Measurements from ENCODE around the gene CCT3. TPM values are rescaled to one million over a fixed set of nuclear protein-coding genes. Genes with fewer than 3 reads are reported as not detected.

The CCT3 gene
- total and polyA plus RNA-seq, 4 donors, result 74.5 to 144 (median 119) TPM

DNA sequence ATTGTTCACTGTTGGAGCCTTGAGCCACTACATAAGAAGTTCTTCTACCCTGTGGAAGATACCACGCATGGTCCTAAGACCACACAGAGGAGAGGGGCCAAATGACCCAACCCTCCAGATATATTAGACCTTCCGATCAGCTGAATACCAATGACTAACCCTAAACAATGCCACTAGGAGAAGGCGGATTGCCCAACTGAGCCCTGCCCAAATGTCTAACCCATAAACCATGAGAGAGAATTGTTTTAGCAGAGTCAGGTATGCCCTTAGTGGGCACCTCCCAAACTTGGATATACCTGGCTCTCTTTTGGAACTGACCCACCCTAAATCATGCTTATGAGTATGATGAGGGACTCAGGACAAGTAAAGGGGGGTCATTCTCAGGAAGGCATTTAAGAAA is 67.8 kb downstream of the CCT3 start:
- TF ChIP-seq FOXA1 (IDR thresholded peaks at IDR 0.05) (no peak), JUND (IDR thresholded peaks at IDR 0.05) (no peak), HNF4A (conservative IDR thresholded peaks at IDR 0.05) (no peak), FOXA2 (IDR thresholded peaks at IDR 0.05) (no peak), SP1 (IDR thresholded peaks at IDR 0.05) (no peak)
- TF ChIP-seq, protein P1, sequence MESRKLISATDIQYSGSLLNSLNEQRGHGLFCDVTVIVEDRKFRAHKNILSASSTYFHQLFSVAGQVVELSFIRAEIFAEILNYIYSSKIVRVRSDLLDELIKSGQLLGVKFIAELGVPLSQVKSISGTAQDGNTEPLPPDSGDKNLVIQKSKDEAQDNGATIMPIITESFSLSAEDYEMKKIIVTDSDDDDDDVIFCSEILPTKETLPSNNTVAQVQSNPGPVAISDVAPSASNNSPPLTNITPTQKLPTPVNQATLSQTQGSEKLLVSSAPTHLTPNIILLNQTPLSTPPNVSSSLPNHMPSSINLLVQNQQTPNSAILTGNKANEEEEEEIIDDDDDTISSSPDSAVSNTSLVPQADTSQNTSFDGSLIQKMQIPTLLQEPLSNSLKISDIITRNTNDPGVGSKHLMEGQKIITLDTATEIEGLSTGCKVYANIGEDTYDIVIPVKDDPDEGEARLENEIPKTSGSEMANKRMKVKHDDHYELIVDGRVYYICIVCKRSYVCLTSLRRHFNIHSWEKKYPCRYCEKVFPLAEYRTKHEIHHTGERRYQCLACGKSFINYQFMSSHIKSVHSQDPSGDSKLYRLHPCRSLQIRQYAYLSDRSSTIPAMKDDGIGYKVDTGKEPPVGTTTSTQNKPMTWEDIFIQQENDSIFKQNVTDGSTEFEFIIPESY (IDR thresholded peaks at IDR 0.05), result no peak
- TF ChIP-seq, protein P2, sequence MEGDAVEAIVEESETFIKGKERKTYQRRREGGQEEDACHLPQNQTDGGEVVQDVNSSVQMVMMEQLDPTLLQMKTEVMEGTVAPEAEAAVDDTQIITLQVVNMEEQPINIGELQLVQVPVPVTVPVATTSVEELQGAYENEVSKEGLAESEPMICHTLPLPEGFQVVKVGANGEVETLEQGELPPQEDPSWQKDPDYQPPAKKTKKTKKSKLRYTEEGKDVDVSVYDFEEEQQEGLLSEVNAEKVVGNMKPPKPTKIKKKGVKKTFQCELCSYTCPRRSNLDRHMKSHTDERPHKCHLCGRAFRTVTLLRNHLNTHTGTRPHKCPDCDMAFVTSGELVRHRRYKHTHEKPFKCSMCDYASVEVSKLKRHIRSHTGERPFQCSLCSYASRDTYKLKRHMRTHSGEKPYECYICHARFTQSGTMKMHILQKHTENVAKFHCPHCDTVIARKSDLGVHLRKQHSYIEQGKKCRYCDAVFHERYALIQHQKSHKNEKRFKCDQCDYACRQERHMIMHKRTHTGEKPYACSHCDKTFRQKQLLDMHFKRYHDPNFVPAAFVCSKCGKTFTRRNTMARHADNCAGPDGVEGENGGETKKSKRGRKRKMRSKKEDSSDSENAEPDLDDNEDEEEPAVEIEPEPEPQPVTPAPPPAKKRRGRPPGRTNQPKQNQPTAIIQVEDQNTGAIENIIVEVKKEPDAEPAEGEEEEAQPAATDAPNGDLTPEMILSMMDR (IDR thresholded peaks at IDR 0.05; ENCODE audit: low read depth, low read length, missing input control), result no peak
- TF ChIP-seq, protein P3, sequence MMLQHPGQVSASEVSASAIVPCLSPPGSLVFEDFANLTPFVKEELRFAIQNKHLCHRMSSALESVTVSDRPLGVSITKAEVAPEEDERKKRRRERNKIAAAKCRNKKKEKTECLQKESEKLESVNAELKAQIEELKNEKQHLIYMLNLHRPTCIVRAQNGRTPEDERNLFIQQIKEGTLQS (IDR thresholded peaks at IDR 0.05), result no peak
- Histone ChIP-seq H3K9me3 (ENCODE audit: control insufficient read depth in 4 of 4, low read length in 3 of 4) (no peaks in the 10 kb centered on the region), H3K27me3 (ENCODE audit: control insufficient read depth in 4 of 4, insufficient read depth in 4 of 4, low read length in 3 of 4) (no peaks in the 10 kb centered on the region), H3K27ac (ENCODE audit: low read depth in 1 of 2, low read length in 2 of 2) (no peak overlapping the region), H3K9ac (ENCODE audit: low read depth in 1 of 2, low read length in 2 of 2) (no peak overlapping the region), H3K4me3 (ENCODE audit: low read depth in 1 of 3, low read length in 3 of 3) (no peak overlapping the region), H3K36me3 (ENCODE audit: control insufficient read depth in 4 of 4, insufficient read depth in 3 of 4, low read depth in 1 of 4, low read length in 3 of 4) (peaks cover 16 to 82% (median 64%) of the 10 kb centered on the region in 4 donors), H3K4me1 (ENCODE audit: control insufficient read depth in 4 of 4, insufficient read depth in 4 of 4, low read length in 3 of 4) (peaks cover 0 to 14% (median 13%) of the 10 kb centered on the region in 4 donors)
- DNase-seq (ENCODE audit: low spot score), result no peak
- WGBS, result 97% methylated on average over 3 of the region's 3 CpGs

DNA sequence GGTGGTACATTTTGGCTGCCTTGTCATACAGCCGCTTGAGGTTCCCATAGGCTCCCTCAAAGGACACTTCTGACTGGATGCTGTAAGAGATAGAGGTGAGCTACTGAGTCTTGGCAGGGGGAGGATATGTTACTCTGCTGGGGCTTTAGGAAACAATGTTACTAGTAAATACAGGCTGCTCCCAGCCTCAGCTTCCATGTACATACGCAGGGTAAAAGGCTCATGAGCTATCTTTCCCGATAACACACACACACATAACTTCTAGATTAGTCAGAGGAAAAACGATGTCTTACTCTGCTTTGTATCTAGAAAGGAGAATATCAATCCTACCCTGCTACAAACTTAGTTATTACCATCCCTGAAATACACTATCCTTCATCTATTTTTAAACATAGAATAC is 69.8 kb downstream of the CCT3 start:
- H3K27ac ChIP-seq (ENCODE audit: low read depth in 1 of 2, low read length in 2 of 2), result no peak overlapping the region
- no peaks in the 10 kb centered on the region for H3K9me3 ChIP-seq (ENCODE audit: control insufficient read depth in 4 of 4, low read length in 3 of 4)
- H3K4me1 ChIP-seq (ENCODE audit: control insufficient read depth in 4 of 4, insufficient read depth in 4 of 4, low read length in 3 of 4), result peaks cover 0 to 13% (median 12%) of the 10 kb centered on the region in 4 donors
- DNase-seq (ENCODE audit: low spot score), result no peak
- WGBS, result 97% methylated on average over 4 of the region's 4 CpGs
- no peaks in the 10 kb centered on the region for H3K27me3 ChIP-seq (ENCODE audit: control insufficient read depth in 4 of 4, insufficient read depth in 4 of 4, low read length in 3 of 4)
- H3K4me3 ChIP-seq (ENCODE audit: low read depth in 1 of 3, low read length in 3 of 3), result no peak overlapping the region
- TF ChIP-seq RAD21 (IDR thresholded peaks at IDR 0.05) (no peak), FOXA2 (IDR thresholded peaks at IDR 0.05) (no peak), EGR1 (IDR thresholded peaks at IDR 0.05; ENCODE audit: low read depth in 2 of 2) (no peak), SP1 (IDR thresholded peaks at IDR 0.05) (no peak), HNF4A (conservative IDR thresholded peaks at IDR 0.05) (no peak), RXRA (IDR thresholded peaks at IDR 0.05) (no peak)
- no peak overlapping the region for H3K9ac ChIP-seq (ENCODE audit: low read depth in 1 of 2, low read length in 2 of 2)
- peaks cover 14 to 78% (median 59%) of the 10 kb centered on the region in 4 donors for H3K36me3 ChIP-seq (ENCODE audit: control insufficient read depth in 4 of 4, insufficient read depth in 3 of 4, low read depth in 1 of 4, low read length in 3 of 4)

DNA sequence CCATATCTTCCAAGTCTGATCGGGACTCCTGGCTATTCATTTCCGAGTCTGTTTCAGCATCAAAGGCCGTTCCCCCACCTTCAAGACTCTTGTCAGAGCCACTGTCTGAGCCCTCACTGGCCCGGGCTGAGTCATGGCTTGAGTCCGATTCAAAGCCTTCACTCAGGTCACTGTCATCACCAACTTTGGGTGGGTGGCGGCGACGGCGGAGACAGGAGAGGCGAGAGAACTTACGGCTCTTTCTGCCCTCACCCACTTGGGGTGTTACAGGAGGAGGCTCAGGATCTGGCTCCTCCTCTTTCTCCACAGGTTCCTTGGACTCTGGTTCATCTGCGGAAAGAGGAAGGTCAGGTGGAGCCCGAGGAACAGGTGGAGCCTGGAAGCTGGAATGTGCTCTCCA is 72.0 kb downstream of the CCT3 start:
- Histone ChIP-seq H3K36me3 (ENCODE audit: control insufficient read depth in 4 of 4, insufficient read depth in 3 of 4, low read depth in 1 of 4, low read length in 3 of 4) (peaks cover 16 to 76% (median 61%) of the 10 kb centered on the region in 4 donors), H3K27ac (ENCODE audit: low read depth in 1 of 2, low read length in 2 of 2) (no peak overlapping the region), H3K4me3 (ENCODE audit: low read depth in 1 of 3, low read length in 3 of 3) (no peak overlapping the region), H3K9ac (ENCODE audit: low read depth in 1 of 2, low read length in 2 of 2) (no peak overlapping the region), H3K9me3 (ENCODE audit: control insufficient read depth in 4 of 4, low read length in 3 of 4) (no peaks in the 10 kb centered on the region), H3K27me3 (ENCODE audit: control insufficient read depth in 4 of 4, insufficient read depth in 4 of 4, low read length in 3 of 4) (no peaks in the 10 kb centered on the region), H3K4me1 (ENCODE audit: control insufficient read depth in 4 of 4, insufficient read depth in 4 of 4, low read length in 3 of 4) (peaks cover 0 to 4% (median 2%) of the 10 kb centered on the region in 4 donors)
- TF ChIP-seq HNF4A (conservative IDR thresholded peaks at IDR 0.05), result no peak
- no peak for TF ChIP-seq EGR1 (IDR thresholded peaks at IDR 0.05; ENCODE audit: low read depth in 2 of 2)
- TF ChIP-seq RAD21 (IDR thresholded peaks at IDR 0.05), result no peak
- no peak for TF ChIP-seq HNF4G (IDR thresholded peaks at IDR 0.05)
- TF ChIP-seq, protein P4, sequence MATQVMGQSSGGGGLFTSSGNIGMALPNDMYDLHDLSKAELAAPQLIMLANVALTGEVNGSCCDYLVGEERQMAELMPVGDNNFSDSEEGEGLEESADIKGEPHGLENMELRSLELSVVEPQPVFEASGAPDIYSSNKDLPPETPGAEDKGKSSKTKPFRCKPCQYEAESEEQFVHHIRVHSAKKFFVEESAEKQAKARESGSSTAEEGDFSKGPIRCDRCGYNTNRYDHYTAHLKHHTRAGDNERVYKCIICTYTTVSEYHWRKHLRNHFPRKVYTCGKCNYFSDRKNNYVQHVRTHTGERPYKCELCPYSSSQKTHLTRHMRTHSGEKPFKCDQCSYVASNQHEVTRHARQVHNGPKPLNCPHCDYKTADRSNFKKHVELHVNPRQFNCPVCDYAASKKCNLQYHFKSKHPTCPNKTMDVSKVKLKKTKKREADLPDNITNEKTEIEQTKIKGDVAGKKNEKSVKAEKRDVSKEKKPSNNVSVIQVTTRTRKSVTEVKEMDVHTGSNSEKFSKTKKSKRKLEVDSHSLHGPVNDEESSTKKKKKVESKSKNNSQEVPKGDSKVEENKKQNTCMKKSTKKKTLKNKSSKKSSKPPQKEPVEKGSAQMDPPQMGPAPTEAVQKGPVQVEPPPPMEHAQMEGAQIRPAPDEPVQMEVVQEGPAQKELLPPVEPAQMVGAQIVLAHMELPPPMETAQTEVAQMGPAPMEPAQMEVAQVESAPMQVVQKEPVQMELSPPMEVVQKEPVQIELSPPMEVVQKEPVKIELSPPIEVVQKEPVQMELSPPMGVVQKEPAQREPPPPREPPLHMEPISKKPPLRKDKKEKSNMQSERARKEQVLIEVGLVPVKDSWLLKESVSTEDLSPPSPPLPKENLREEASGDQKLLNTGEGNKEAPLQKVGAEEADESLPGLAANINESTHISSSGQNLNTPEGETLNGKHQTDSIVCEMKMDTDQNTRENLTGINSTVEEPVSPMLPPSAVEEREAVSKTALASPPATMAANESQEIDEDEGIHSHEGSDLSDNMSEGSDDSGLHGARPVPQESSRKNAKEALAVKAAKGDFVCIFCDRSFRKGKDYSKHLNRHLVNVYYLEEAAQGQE (IDR thresholded peaks at IDR 0.05), result no peak
- no peak for TF ChIP-seq FOXA2 (IDR thresholded peaks at IDR 0.05)
- TF ChIP-seq SP1 (IDR thresholded peaks at IDR 0.05), result no peak
- TF ChIP-seq, protein P3 (IDR thresholded peaks at IDR 0.05), result no peak
- WGBS, result 96% methylated on average over 13 of the region's 13 CpGs
- DNase-seq (ENCODE audit: low spot score), result no peak

Measured in liver (tissue), 9 donors.